HTR-8/SVneo (cell line): ENCODE data around the gene KCTD6.
"Not testable (repeated sequence)": the region's sequence is repeated elsewhere in the genome, so short reads cannot be mapped to it uniquely, and the experiment has no call there.

Experiments
- DNase-seq: peaks from one replicate; pipeline ENCODE4 v3.0.0; 2011; ENCODE audit warnings: low spot score, mixed read lengths; ENCODE audit not compliant: insufficient read length
- FAIRE-seq: peaks from 2 replicates; lab custom pipeline; 2011; peaks lifted over from hg19 to GRCh38; lab: Jason Lieb, UNC

KCTD6 gene

DNA sequence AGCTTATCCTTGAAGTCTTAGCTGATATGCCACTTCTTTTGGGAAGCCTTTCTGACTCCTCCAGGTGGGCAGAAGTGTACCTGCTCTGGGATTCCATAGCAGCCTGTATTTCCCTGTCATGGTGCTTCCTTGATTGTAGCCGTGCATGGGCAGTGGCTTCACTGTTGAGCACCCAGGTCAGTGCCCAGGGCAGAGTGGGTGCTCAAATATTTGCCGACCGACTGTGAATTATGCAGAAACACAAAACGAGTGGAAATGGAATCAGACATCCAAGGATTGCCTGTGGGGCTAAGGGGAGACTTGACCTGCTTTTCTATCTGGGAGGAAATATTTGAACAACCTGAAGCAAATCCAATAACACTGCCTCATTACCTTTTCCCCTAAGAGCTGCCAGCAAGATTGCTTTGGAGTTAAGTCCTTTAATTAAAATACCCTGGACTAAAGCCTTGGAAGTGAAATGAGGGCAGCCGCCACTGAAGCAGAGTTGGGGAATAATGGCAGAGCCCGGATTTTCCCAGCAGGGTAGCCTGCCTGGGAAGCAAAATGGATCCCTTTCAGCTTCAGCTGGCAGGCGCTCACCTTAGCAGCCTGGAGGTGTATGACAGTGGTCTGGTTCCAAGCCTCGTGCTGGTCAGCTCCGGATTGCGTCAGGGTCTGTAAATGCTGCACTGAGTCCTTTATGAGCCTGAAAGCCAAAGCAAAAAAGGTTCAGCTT is 30.2 kb downstream of the KCTD6 start:
- FAIRE-seq (no peak), DNase-seq (no peak)

GRCh38 chr3:58522759-58523425 is 31.0 kb downstream of the KCTD6 start:
- no peak for DNase-seq
- no peak for FAIRE-seq

GRCh38 chr3:58524326-58524888 is 32.5 kb downstream of the KCTD6 start:
- FAIRE-seq (no peak), DNase-seq (no peak)

DNA sequence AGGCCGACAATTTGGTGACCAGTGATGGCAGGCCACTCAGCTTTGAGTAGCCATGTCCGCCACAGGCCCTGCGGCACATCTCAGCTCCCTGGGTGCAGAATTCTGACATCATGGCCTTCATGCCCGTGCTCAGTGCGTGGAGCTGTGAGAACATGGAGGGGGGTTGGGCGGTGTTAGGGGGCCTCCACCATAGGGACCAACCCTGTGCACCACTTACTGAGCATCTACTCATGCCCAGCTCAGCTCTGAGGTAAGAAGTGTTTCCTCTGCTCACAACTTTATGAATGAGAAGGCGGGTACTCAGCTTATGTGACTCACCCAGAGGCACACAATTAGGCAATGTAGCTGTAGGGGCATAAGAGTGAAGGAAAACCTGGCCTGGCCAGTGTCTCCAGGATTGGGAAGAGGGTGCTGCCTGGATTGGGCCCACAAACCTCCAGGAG is 34.6 kb downstream of the KCTD6 start:
- FAIRE-seq = peak; percentile 69
- DNase-seq = peak; percentile 87

GRCh38 chr3:58527440-58527839 is 35.5 kb downstream of the KCTD6 start:
- not testable (repeated sequence) for DNase-seq, FAIRE-seq

DNA sequence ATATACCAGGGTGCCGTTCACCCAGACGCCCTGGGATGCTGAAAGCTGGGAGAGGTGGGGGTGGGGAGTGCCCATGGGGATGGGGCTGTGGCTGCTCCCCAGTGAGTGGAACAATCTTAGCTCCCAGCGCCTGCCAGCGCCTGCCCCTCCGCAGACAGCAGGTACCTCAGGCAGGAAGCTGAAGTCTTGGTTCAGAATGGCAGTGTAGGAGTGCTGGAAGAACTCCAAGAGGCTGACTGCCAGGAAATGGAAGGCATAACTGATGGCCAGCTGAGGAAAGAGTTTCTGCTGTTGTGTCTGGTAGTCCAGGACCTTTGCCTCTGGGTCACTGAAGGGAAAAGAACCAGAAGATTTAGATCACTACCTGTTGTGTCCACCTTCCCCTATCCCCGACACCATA is 36.7 kb downstream of the KCTD6 start:
- DNase-seq (peak; percentile 76), FAIRE-seq (no peak)

DNA sequence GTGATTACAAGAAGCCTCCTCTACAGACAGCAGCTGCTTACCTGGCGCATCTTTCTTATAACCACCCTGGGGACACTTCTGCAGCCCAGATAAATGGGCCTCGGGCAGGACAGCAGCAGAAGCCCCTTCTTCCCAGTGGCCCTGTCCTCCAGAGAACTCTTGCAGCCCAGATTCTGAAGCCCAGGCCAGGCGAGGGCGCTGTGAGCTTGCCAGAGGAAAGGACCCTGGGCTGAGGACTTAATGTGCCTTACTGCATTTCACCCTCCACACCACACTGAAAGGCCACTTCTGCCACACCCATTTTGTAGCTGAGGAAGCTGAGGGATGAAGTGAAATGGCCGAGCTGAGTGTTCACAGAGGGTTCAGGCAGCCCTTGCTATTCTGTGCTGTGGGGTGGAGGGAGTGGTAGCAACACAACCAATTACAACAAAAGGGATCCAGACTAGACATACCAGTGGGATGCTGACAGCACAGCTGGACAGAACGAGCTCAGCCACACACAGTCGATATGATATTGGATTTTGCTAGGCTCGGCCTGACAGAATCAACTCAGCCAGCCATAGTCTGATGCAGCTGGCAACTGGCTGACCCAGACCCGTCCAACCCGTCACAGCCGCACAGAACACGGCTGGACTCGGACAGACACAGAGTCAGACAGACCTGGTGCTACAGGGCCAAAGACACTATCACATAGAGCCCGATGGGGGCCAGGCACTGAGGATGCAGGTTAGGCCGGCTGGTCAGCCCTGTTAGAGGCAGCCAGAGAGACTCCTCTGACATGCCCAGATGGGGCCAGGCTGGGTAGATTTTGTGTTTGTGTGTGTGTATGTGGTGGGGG is 37.8 kb downstream of the KCTD6 start:
- FAIRE-seq = peak; percentile 72

DNA sequence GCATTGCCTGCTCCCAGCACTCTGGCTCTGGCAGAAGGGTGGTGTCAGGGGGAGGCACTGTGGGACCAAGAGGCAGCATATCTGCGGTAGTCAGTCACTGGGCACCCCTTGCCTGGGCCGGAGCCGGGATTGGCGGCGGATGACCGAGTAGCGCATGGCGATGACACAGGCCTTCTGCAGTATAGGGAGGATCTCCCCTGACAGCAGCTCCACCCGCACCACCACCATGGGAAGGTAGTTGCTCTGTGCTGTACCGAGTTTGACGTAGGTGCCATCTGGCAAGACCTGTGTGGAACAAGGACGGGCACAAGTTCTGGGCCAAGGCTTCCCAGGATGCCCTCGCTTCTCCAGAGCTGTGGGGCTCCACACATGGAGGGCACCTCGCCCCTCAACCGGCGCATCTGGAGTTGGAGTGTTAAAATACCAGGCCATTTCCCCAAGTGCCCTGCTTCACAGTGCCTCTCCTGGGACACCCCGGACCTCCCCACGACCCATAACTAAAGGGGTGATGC is 38.5 kb downstream of the KCTD6 start:
- FAIRE-seq (no peak), DNase-seq (no peak)

More for the DNA sequence above, 37.8 kb downstream of the KCTD6 start:
- DNase-seq = no peak

GRCh38 chr3:58531555-58531954 is 39.7 kb downstream of the KCTD6 start:
- FAIRE-seq (no peak), DNase-seq (no peak)

GRCh38 chr3:58531956-58532355 is 40.1 kb downstream of the KCTD6 start:
- DNase-seq (no peak), FAIRE-seq (no peak)

DNA sequence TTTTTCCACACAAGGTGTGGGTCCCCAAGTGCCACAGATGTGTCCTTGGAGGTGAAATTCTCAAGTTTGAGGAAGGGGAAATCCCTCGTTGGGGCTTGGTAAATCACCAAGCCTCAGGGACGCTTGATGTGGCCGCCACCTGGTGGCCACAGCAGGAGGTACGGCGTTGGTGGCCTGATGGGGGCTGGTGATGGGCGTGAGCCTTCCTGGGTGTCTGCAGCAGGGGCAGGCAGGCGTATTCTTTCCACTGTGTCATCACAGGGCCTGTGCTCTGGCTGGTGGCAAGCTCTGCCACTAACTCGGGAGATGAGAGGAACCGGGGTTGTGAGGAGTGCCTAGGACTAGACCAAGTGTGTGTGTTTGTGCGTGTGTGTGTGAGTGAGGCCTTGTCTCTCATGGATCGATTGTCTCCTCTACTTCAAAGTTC is 40.9 kb downstream of the KCTD6 start:
- DNase-seq = peak; percentile 81
- peak; percentile 79 for FAIRE-seq

- no peak for FAIRE-seq
- no peak for DNase-seq
These were observed 42.9 kb downstream of the KCTD6 start for GRCh38 chr3:58534592-58535494.

DNA sequence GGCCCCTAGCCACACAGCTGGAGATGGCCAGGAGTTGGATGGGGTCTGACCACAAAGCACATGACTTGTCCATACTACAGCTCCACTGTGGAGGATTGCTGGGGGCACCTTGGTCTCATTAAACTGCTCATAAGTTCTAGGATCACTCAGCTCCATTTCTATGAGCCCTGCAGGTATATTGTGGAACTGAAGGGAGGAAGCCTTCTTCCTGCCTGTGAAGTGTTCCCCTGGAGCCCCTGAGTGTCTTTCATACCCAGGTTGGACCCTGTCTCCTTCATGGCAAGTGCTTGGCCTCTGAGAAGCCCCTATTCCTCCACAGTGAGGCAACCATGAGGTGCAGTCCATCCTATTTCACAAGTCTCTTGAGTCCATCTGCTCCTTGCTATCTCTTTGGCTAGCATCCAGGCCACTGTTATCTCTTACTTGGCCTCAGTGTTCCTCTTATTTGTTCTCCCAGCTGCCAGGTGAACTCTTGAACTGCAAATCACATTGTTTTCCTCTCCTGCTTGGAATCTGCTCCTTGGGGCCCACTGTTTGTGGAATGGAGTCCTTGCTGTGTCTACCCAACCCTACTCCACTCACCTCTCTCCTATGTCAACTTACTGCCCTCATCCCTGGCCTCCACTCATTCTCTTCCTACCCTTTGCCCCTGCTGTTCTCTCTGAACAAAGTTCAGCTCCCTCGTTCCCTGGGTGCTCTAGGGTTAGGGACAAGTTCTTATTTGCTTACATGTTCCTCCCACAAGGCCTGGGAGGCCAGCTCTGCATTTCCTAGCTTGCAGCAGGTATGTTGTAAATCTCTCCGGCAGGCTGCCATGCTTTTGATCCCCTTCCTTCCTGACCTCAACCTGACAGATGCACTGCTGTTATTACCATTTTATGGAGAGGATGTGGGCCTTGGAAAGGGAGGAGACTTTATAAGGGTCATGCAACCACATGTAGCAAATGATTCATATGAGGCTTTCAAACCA is 43.9 kb downstream of the KCTD6 start:
- no peak for FAIRE-seq
- DNase-seq = no peak

DNA sequence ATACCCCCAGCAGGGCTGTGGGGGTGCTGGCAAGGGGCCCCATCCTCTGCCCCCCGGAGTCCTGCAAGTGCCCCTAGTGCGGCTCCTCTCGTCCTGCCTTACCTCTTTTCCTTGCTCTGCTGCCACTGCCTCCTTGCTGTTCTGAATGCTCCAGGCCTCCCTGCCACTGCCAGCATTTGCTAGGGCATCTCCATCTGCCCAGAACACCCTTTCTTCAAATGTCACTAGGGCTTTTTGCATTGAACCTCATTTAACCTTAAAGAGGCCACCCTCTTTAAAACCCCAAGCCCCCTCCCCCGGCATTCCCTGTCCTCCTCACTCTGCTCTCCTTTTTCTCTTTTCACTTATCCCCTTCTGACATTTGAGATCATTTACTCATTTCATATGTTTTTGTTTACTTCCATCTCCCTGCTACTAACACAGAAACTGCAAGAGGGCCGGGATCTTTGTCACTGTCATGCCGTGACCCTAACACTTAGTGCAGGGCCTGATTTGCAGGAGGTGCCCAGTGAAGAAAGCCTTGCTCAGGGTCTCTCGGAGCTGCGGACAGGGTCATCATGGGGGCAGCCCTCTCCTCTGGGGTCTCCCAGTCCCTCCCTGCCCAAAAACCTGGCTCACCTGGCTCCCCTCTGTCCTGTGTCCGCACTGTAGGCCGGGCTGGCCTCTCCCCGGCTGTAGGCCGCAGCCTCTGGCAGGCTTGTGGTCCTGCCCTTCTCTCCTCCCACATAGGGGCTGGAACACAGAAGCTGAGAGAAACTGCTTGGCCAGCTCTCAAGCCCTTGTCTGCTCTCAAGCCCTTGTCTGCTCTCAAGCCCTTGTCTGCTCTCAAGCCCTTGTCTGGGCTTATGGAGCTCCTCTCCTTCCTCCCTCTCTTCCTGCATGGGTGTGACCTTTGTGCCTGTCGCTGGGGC is 44.9 kb downstream of the KCTD6 start, which contains the start of gene ACOX2:
Gene ACOX2 (minus strand): TSS at position 690 of the 911 bp plus-strand sequence. CDS start 2,084 bp downstream, outside the sequence.
- no peak for DNase-seq
- FAIRE-seq = no peak

DNA sequence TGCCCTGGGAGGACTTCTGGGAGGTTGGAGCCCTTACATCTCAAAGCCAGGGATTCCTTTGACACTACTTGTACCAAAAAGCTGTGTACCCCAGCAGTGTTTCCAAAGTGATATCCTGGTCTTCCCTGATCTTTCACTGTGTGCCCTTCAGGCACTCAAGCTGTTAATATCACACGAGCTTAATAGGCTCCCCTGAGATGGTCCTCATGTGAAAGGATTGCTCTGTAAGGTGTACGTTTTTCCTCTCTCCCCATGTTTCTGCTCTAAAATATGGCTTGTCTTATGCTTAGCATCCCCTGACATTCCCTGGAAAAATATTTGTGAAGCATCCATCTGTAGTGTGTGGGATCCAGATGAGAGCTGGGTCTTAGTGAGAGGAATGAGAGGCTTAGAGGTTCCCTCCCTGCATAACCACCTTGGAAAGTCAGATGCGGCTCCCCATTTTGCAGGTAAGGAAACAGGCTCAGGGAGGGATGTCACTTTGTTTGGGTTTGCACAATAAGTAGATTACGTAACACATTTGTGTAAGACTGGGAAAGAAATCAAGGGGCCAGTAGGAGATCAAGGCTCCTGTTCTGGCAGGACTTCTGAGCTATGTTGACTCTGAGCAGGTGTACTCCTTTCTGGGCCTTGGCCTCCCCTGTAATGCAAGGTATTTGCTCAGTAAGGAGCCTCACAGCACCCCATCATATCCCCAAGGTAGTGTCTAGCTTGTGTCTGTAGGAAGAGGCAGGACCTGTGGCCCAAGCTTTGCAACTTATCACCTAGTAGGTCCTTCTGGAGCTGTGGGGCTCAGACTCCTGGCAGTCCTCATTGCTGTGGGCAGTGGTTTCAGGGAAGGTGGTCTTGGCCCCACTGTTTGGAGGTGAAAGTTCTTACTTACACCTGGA is 45.8 kb downstream of the KCTD6 start:
- no peak for DNase-seq
- no peak for FAIRE-seq

- FAIRE-seq = peak; percentile 74
- no peak for DNase-seq
These were observed 47.7 kb downstream of the KCTD6 start for GRCh38 chr3:58539626-58540025.
